Activated CD4-positive, alpha-beta memory T cell treated with anti-CD3 and anti-CD28 coated beads for 36 hours (primary cell): Measurements from ENCODE around the gene OBI1. TPM values are rescaled to one million over a fixed set of nuclear protein-coding genes. Genes with fewer than 3 reads are reported as not detected.

Experiments
- CTCF ChIA-PET: fragments of 350-600 bp; sonication (Branson Sonifier 250); formaldehyde crosslinking; loops from one replicate; lab custom pipeline; 2021; ENCODE audit warnings: antibody characterized with exemption, inconsistent platforms; lab: Charles Lee
- POLR2A ChIA-PET: fragments of 350-600 bp; sonication (Branson Sonifier 250); formaldehyde crosslinking; loops from one replicate; lab custom pipeline; 2021; ENCODE audit warnings: antibody characterized with exemption; lab: Charles Lee
- DNase-seq: peaks from one replicate; pipeline ENCODE4 v3.0.0-alpha.2; 2020
- H3K27ac Mint-ChIP-seq: one replicate; pipeline ENCODE4 v1.8.0; 2021; ENCODE audit warnings: mixed read lengths
- H3K27me3 Mint-ChIP-seq: one replicate; pipeline ENCODE4 v1.8.0; 2021; ENCODE audit warnings: mixed read lengths
- H3K36me3 Mint-ChIP-seq: one replicate; pipeline ENCODE4 v1.8.0; 2021; ENCODE audit warnings: mixed read lengths
- H3K4me1 Mint-ChIP-seq: one replicate; pipeline ENCODE4 v1.8.0; 2021; ENCODE audit warnings: low read depth, mixed read lengths
- H3K4me3 Mint-ChIP-seq: one replicate; pipeline ENCODE4 v1.8.0; 2021; ENCODE audit warnings: mild to moderate bottlenecking, mixed read lengths
- H3K9me3 Mint-ChIP-seq: one replicate; pipeline ENCODE4 v1.8.0; 2021; ENCODE audit warnings: mixed read lengths
- intact Hi-C: fragments of 100-400 bp; cut with micrococcal nuclease; formaldehyde crosslinking; loops from one replicate; pipeline ENCODE4 v1.15.1; 2023
- total RNA-seq, 2 experiments: library from RNA; stranded (reverse); gene quantifications; one replicate each; pipeline ENCODE4 v1.2.3, GENCODE V29; 2021

OBI1 gene
- total RNA-seq, 2 experiments from 2014 or later, result 17.6 TPM

DNA sequence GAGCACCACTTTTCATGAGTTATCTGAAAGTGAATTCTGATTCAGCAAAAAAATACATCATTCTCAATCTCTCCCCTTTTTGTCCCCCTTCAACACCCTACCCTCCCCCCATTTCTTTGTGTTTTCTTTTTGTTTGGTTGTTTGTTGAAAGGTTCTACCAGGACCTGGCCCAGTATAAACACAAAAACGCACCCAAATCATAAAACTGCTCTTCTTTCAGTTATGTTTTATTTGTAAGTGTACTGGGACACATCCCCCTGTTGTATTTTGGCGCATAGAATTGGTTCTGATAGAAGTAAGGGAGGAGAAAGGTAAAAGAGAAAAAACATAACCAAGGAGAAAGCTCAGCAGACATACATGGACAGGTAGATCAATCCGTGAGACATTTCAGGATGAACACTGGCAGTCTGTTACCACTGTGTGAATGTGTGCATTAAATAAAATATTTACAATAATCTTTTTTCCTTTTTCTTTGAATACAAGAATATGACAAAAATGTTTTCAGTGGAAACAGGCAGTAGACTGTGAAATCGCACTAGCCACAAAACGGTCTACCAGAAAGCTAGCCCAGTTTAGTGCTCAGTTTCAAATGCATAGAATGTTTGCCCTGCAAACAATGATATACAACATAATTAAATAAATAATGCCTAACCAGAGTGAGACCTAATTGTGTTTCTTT, 59.9 kb downstream of the OBI1 start:
- intact Hi-C loops, result no loop called here
- CTCF ChIA-PET, result no interaction called here
- no peak for DNase-seq

GRCh38 chr13:78598116-78598781, 60.7 kb downstream of the OBI1 start:
- ChIA-PET CTCF (no interaction called here), POLR2A (no interaction called here)
- no peak overlapping the region for H3K4me3 Mint-ChIP-seq
- H3K4me1 Mint-ChIP-seq, result peaks cover 23% of the 10 kb centered on the region
- intact Hi-C loops, result no loop called here
- DNase-seq, result no peak
- H3K36me3 Mint-ChIP-seq, result peaks cover 13% of the 10 kb centered on the region
- H3K27ac Mint-ChIP-seq, result no peak overlapping the region
- peaks cover 74% of the 10 kb centered on the region for H3K27me3 Mint-ChIP-seq
- H3K9me3 Mint-ChIP-seq, result peaks cover 2% of the 10 kb centered on the region

More for the DNA sequence above, 59.9 kb downstream of the OBI1 start:
- H3K9me3 Mint-ChIP-seq, result peaks cover 2% of the 10 kb centered on the region
- H3K27ac Mint-ChIP-seq, result no peak overlapping the region
- H3K4me1 Mint-ChIP-seq, result peaks cover 29% of the 10 kb centered on the region
- H3K4me3 Mint-ChIP-seq, result no peak overlapping the region
- peaks cover 75% of the 10 kb centered on the region for H3K27me3 Mint-ChIP-seq
- peaks cover 13% of the 10 kb centered on the region for H3K36me3 Mint-ChIP-seq
- POLR2A ChIA-PET, result no interaction called here

- intact Hi-C loops, result loop anchor here (1.0 kb wide), 1 partner anchor 8 kb away; no protein-coding TSS in a partner anchor
- H3K9me3 Mint-ChIP-seq, result peaks cover 2% of the 10 kb centered on the region
- H3K4me1 Mint-ChIP-seq, result peaks cover 20% of the 10 kb centered on the region
- no peak overlapping the region for H3K4me3 Mint-ChIP-seq
- ChIA-PET POLR2A (no interaction called here), CTCF (no interaction called here)
- no peak for DNase-seq
- H3K27me3 Mint-ChIP-seq, result peaks cover 77% of the 10 kb centered on the region
- peaks cover 13% of the 10 kb centered on the region for H3K36me3 Mint-ChIP-seq
- H3K27ac Mint-ChIP-seq, result peak overlapping the region; percentile 38
Measured at GRCh38 chr13:78597602-78597932, 61.4 kb downstream of the OBI1 start.

- ChIA-PET CTCF (no interaction called here), POLR2A (no interaction called here)
- Mint-ChIP-seq H3K4me3 (no peak overlapping the region), H3K36me3 (peaks cover 13% of the 10 kb centered on the region), H3K27ac (peak overlapping the region; percentile 38), H3K4me1 (peaks cover 16% of the 10 kb centered on the region), H3K27me3 (peaks cover 77% of the 10 kb centered on the region), H3K9me3 (peaks cover 2% of the 10 kb centered on the region)
- no peak for DNase-seq
- intact Hi-C loops, result loop anchor here (1.0 kb wide), 1 partner anchor 8 kb away; no protein-coding TSS in a partner anchor
Measured at GRCh38 chr13:78596736-78597601, 62.0 kb downstream of the OBI1 start.

GRCh38 chr13:78596399-78596735, 62.6 kb downstream of the OBI1 start:
- Mint-ChIP-seq H3K27me3 (peaks cover 76% of the 10 kb centered on the region), H3K36me3 (peaks cover 13% of the 10 kb centered on the region), H3K9me3 (peaks cover 2% of the 10 kb centered on the region), H3K27ac (no peak overlapping the region), H3K4me3 (no peak overlapping the region), H3K4me1 (peaks cover 13% of the 10 kb centered on the region)
- no peak for DNase-seq
- intact Hi-C loops, result no loop called here
- POLR2A ChIA-PET, result no interaction called here
- CTCF ChIA-PET, result no interaction called here

GRCh38 chr13:78595495-78596398, 63.2 kb downstream of the OBI1 start:
- peak; percentile 29 for DNase-seq
- CTCF ChIA-PET, result no interaction called here
- peaks cover 72% of the 10 kb centered on the region for H3K27me3 Mint-ChIP-seq
- peaks cover 12% of the 10 kb centered on the region for H3K36me3 Mint-ChIP-seq
- peak overlapping the region; percentile 29 for H3K4me3 Mint-ChIP-seq
- H3K9me3 Mint-ChIP-seq, result peaks cover 2% of the 10 kb centered on the region
- intact Hi-C loops, result no loop called here
- POLR2A ChIA-PET, result no interaction called here
- H3K4me1 Mint-ChIP-seq, result peaks cover 7% of the 10 kb centered on the region
- H3K27ac Mint-ChIP-seq, result peak overlapping the region; percentile 33

GRCh38 chr13:78594456-78594975, 64.4 kb downstream of the OBI1 start:
- H3K4me1 Mint-ChIP-seq, result peaks cover 2% of the 10 kb centered on the region
- H3K9me3 Mint-ChIP-seq, result peaks cover 2% of the 10 kb centered on the region
- H3K27me3 Mint-ChIP-seq, result peaks cover 70% of the 10 kb centered on the region
- CTCF ChIA-PET, result no interaction called here
- no peak overlapping the region for H3K27ac Mint-ChIP-seq
- H3K4me3 Mint-ChIP-seq, result no peak overlapping the region
- DNase-seq, result no peak
- H3K36me3 Mint-ChIP-seq, result peaks cover 10% of the 10 kb centered on the region
- intact Hi-C loops, result no loop called here
- POLR2A ChIA-PET, result no interaction called here

DNA sequence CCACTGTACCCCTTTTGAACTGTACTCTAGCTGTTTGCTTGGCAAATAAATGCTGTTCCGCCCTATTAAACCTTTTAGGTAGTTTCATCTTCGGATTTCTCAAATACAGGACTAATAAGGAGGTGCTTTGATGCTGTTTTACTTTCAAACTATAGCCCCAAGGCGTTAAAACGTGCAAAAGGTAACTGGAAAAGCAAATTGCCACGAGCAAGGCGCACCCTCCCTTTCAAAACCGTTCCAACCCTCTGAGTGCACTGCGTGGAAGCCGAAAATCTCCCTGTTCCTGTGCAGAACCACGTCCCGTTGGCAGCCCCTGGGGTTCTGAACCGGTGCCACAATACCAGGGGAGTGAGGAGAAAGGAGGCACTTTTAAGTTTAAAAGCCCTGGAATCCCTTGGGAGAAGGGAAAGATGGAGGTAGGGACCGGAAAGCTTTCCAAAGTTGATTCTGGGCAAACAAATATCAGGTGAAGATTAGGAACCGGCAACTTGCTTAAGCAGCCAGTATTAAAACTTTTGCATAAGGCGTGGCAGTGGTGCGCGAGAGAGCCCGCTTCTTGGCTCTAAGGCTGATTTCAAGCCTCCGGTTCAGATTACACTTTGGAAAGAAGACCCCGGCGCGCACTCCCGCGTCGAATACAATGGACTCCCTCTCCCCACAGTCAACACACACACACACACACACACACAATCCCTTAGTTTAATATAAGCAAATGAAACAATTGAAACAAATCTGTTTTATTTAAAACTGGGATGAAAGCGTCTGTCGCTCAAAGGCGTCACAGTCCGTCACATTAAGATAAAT, 65.1 kb downstream of the OBI1 start:
- POLR2A ChIA-PET, result no interaction called here
- CTCF ChIA-PET, result no interaction called here
- Mint-ChIP-seq H3K4me3 (no peak overlapping the region), H3K9me3 (peaks cover 2% of the 10 kb centered on the region), H3K27ac (no peak overlapping the region), H3K4me1 (peaks cover 2% of the 10 kb centered on the region), H3K36me3 (peaks cover 10% of the 10 kb centered on the region), H3K27me3 (peaks cover 70% of the 10 kb centered on the region)
- intact Hi-C loops, result loop anchor here (2.0 kb wide), 1 partner anchor 15 kb away; no protein-coding TSS in a partner anchor
- DNase-seq, result no peak

DNA sequence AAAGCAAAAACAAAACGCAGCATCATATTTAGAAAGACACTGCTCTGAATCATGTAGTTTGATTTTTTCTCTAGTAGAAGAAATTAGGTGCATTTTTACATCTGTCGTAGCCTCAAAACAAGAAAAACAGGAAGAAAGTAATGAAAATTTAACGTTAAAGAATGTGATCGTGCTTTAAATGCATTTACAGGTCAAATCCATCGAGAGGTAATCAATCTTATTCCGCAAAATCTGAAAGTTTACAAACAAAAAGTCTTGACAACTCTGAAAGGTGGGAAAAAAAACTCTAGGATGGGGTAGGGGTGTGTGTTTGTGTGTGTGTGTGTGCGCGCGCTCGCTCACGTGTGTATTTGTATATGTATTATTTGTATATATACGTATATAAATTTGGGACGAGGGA, 65.8 kb downstream of the OBI1 start:
- CTCF ChIA-PET, result no interaction called here
- no peak overlapping the region for H3K27ac Mint-ChIP-seq
- peaks cover 73% of the 10 kb centered on the region for H3K27me3 Mint-ChIP-seq
- peaks cover 2% of the 10 kb centered on the region for H3K9me3 Mint-ChIP-seq
- DNase-seq, result no peak
- peaks cover 10% of the 10 kb centered on the region for H3K36me3 Mint-ChIP-seq
- POLR2A ChIA-PET, result no interaction called here
- no peak overlapping the region for H3K4me3 Mint-ChIP-seq
- intact Hi-C loops, result loop anchor here (2.0 kb wide), 1 partner anchor 16 kb away; no protein-coding TSS in a partner anchor
- peaks cover 2% of the 10 kb centered on the region for H3K4me1 Mint-ChIP-seq

- no peak for DNase-seq
- H3K27me3 Mint-ChIP-seq, result peaks cover 72% of the 10 kb centered on the region
- no peak overlapping the region for H3K27ac Mint-ChIP-seq
- intact Hi-C loops, result loop anchor here (2.0 kb wide), 1 partner anchor 16 kb away; no protein-coding TSS in a partner anchor
- POLR2A ChIA-PET, result no interaction called here
- H3K4me1 Mint-ChIP-seq, result peaks cover 2% of the 10 kb centered on the region
- peaks cover 2% of the 10 kb centered on the region for H3K9me3 Mint-ChIP-seq
- H3K36me3 Mint-ChIP-seq, result peaks cover 9% of the 10 kb centered on the region
- CTCF ChIA-PET, result interaction anchor here (0.6 kb wide), 1 partner anchor 454 kb away, joined by 3 read pairs; no protein-coding TSS in a partner anchor
- H3K4me3 Mint-ChIP-seq, result no peak overlapping the region
Measured at GRCh38 chr13:78592584-78592983, 66.4 kb downstream of the OBI1 start.

DNA sequence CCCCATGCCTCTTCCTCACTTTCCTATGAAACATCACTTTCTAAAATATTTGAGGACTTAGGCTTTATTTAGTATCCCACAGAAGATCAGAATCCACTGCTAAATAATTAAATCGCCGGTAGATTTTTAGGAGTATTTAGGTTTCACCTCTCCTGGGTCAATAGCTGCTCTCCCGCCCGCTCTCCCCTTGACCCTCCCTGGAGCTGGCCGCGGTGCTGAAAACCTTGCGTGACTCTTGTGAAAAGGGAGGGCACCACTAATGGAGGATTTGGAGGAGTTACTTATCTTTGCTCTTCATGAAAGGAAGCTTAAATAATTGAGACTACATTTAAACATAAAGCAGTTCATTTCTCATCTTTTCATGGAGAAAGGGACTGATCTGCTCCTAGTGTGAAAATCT, 69.7 kb downstream of the OBI1 start:
- POLR2A ChIA-PET, result no interaction called here
- CTCF ChIA-PET, result no interaction called here
- Mint-ChIP-seq H3K27ac (no peak overlapping the region), H3K27me3 (peaks cover 65% of the 10 kb centered on the region), H3K4me3 (no peak overlapping the region), H3K36me3 (peaks cover 5% of the 10 kb centered on the region), H3K4me1 (peaks cover 3% of the 10 kb centered on the region), H3K9me3 (no peaks in the 10 kb centered on the region)
- no peak for DNase-seq
- intact Hi-C loops, result no loop called here
